K562 (cell line): ENCODE data around the gene WDR88.

Experiments
- CREM ChIP-seq: IDR thresholded peaks from 2 replicates; pipeline ENCODE4 v1.6.1; 2014; ENCODE audit warnings: antibody characterized with exemption, low read depth
- IFI16 ChIP-seq: fragments of 250-450 bp; sonication (Bioruptor Pico); IDR thresholded peaks from 2 replicates; pipeline ENCODE4 v2.1.2; 2022; ENCODE audit warnings: mild to moderate bottlenecking, inconsistent platforms
- KAT7 ChIP-seq: sonication (generic); formaldehyde crosslinking; IDR thresholded peaks from 2 replicates; pipeline ENCODE4 v1.8.0; 2022; ENCODE audit warnings: missing genetic modification reagents, mild to moderate bottlenecking, borderline replicate concordance
- NCOA1 ChIP-seq: fragments of 450-650 bp; IDR thresholded peaks from 2 replicates; pipeline ENCODE4 v1.6.1; 2016; ENCODE audit warnings: low read depth
- NR2C2 ChIP-seq, 2 experiments: fragments of 200-800 bp in 1 of 2; sonication (Bioruptor generic) in 1 of 2; sonication (generic) in 1 of 2; formaldehyde crosslinking in 1 of 2; IDR thresholded peaks; 2 replicates each; pipeline versions ENCODE4 v1.6.1 to v1.8.0; 2016 to 2022; ENCODE audit warnings: mild to moderate bottlenecking in 1 of 2, missing compliant biosample characterization in 1 of 2, missing genetic modification characterization in 1 of 2, missing genetic modification reagents in 1 of 2
- POLR2AphosphoS5 ChIP-seq: IDR thresholded peaks from 2 replicates; pipeline ENCODE4 v1.6.1; 2011; ENCODE audit warnings: mild to moderate bottlenecking, low read depth, low read length, moderate library complexity; ENCODE audit not compliant: control insufficient read depth, insufficient read depth
- RBFOX2 ChIP-seq: fragments of 200-400 bp; formaldehyde crosslinking; IDR thresholded peaks from 2 replicates; pipeline ENCODE4 v1.6.1; 2017; ENCODE audit warnings: low read depth, mild to moderate bottlenecking, low read length, moderate library complexity
- ZKSCAN1 ChIP-seq: fragments of 150-350 bp; IDR thresholded peaks from 2 replicates; pipeline ENCODE4 v1.6.1; 2016; ENCODE audit warnings: low read depth, low read length
- ZNF445 ChIP-seq: fragments of 250-450 bp; sonication (Bioruptor Pico); IDR thresholded peaks from 2 replicates; pipeline ENCODE4 v1.4.0; 2020; ENCODE audit warnings: low read depth, mild to moderate bottlenecking, moderate library complexity
- TF ChIP-seq, protein P1 (sequence below), 3 experiments: IDR thresholded peaks in 2 of 3; conservative IDR thresholded peaks in 1 of 3; 2 replicates each; pipeline ENCODE4 v1.5.1; 2011 to 2012; ENCODE audit warnings: low read length in 3 of 3, mild to moderate bottlenecking in 3 of 3, control low read depth in 2 of 3, improper control_type of control experiment in 1 of 3, inconsistent platforms in 1 of 3, low read depth in 1 of 3, mixed read lengths in 1 of 3, moderate library complexity in 1 of 3; ENCODE audit not compliant: insufficient read depth in 2 of 3
- TF ChIP-seq, protein P2 (sequence below), 2 experiments: fragments of 450-650 bp in 1 of 2; sonication (generic) in 1 of 2; formaldehyde crosslinking; conservative IDR thresholded peaks; 2 replicates each; pipeline versions ENCODE4 v1.4.0 to v1.8.1; 2020 to 2022; ENCODE audit warnings: mild to moderate bottlenecking in 1 of 2, missing genetic modification reagents in 1 of 2
- TF ChIP-seq, protein P3 (sequence below): fragments of 450-650 bp; formaldehyde crosslinking; IDR thresholded peaks from 2 replicates; pipeline ENCODE4 v1.4.0; 2020; ENCODE audit warnings: mild to moderate bottlenecking, moderate library complexity
- TF ChIP-seq, protein P4 (sequence below): fragments of 450-650 bp; formaldehyde crosslinking; IDR thresholded peaks from 2 replicates; pipeline ENCODE4 v1.4.0; 2022; ENCODE audit warnings: missing genetic modification characterization

DNA sequence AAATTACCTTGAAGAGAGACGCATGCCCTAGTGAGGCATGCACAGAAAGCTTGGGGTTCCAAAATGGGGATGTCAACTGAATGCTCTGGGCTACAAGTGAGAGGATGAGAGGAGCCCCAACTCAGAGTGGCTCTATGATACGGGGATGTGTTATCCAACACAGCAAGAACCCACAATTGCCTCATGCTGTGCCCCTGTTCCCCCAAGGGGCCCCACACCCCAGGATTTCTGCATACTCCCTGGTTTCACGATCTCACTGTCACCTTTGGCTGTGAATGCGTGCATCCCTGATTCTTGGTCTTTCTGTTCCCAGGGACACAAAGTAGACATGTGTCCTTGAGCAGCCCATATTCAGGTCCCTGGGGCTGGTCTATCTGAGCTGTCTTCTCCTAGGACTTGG is 29.3 kb downstream of the WDR88 start:
- TF ChIP-seq, protein P1, sequence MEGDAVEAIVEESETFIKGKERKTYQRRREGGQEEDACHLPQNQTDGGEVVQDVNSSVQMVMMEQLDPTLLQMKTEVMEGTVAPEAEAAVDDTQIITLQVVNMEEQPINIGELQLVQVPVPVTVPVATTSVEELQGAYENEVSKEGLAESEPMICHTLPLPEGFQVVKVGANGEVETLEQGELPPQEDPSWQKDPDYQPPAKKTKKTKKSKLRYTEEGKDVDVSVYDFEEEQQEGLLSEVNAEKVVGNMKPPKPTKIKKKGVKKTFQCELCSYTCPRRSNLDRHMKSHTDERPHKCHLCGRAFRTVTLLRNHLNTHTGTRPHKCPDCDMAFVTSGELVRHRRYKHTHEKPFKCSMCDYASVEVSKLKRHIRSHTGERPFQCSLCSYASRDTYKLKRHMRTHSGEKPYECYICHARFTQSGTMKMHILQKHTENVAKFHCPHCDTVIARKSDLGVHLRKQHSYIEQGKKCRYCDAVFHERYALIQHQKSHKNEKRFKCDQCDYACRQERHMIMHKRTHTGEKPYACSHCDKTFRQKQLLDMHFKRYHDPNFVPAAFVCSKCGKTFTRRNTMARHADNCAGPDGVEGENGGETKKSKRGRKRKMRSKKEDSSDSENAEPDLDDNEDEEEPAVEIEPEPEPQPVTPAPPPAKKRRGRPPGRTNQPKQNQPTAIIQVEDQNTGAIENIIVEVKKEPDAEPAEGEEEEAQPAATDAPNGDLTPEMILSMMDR (IDR thresholded peaks at IDR 0.05 in 2 of 3, conservative IDR thresholded peaks at IDR 0.05 in 1 of 3; ENCODE audit: insufficient read depth in 2 of 3, low read depth in 1 of 3, low read length in 3 of 3) = no peak
- TF ChIP-seq, protein P2, sequence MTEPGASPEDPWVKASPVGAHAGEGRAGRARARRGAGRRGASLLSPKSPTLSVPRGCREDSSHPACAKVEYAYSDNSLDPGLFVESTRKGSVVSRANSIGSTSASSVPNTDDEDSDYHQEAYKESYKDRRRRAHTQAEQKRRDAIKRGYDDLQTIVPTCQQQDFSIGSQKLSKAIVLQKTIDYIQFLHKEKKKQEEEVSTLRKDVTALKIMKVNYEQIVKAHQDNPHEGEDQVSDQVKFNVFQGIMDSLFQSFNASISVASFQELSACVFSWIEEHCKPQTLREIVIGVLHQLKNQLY (CRISPR knock-in tag; conservative IDR thresholded peaks at IDR 0.05) = no peak
- TF ChIP-seq IFI16 (no peak), RBFOX2 (no peak), ZNF445 (CRISPR knock-in tag) (no peak), NCOA1 (no peak), NR2C2 (CRISPR knock-in tag; IDR thresholded peaks at IDR 0.05) (no peak), NR2C2 (tag; IDR thresholded peaks at IDR 0.05) (no peak), CREM (no peak), POLR2AphosphoS5 (no peak), KAT7 (CRISPR knock-in tag) (no peak), ZKSCAN1 (no peak)
- TF ChIP-seq, protein P3, sequence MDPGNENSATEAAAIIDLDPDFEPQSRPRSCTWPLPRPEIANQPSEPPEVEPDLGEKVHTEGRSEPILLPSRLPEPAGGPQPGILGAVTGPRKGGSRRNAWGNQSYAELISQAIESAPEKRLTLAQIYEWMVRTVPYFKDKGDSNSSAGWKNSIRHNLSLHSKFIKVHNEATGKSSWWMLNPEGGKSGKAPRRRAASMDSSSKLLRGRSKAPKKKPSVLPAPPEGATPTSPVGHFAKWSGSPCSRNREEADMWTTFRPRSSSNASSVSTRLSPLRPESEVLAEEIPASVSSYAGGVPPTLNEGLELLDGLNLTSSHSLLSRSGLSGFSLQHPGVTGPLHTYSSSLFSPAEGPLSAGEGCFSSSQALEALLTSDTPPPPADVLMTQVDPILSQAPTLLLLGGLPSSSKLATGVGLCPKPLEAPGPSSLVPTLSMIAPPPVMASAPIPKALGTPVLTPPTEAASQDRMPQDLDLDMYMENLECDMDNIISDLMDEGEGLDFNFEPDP (CRISPR knock-in tag) = no peak
- TF ChIP-seq, protein P4, sequence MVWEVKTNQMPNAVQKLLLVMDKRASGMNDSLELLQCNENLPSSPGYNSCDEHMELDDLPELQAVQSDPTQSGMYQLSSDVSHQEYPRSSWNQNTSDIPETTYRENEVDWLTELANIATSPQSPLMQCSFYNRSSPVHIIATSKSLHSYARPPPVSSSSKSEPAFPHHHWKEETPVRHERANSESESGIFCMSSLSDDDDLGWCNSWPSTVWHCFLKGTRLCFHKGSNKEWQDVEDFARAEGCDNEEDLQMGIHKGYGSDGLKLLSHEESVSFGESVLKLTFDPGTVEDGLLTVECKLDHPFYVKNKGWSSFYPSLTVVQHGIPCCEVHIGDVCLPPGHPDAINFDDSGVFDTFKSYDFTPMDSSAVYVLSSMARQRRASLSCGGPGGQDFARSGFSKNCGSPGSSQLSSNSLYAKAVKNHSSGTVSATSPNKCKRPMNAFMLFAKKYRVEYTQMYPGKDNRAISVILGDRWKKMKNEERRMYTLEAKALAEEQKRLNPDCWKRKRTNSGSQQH (CRISPR knock-in tag) = no peak
